Measurements from ENCODE around the gene JHY.

JHY gene

GRCh38 chr11:122923302-122923701, 40.7 kb downstream of the JHY start:
- FAIRE-seq = no peak
- no peak for DNase-seq (ENCODE audit: insufficient read length, low spot score)
- TF ChIP-seq POU2F2 (IDR thresholded peaks at IDR 0.05; ENCODE audit: low read depth, low read length) = no peak
- TF ChIP-seq SPI1 (IDR thresholded peaks at IDR 0.05; ENCODE audit: low read depth, low read length) = no peak

- no peak for FAIRE-seq
These were observed 49.0 kb downstream of the JHY start for GRCh38 chr11:122931510-122931909.

GRCh38 chr11:122933416-122933815, 50.9 kb downstream of the JHY start:
- no peak for DNase-seq (ENCODE audit: insufficient read length, low spot score)
- TF ChIP-seq POLR2A (IDR thresholded peaks at IDR 0.05; ENCODE audit: low read depth, low read length) = no peak
- no peak for TF ChIP-seq SPI1 (IDR thresholded peaks at IDR 0.05; ENCODE audit: low read depth, low read length)
- no peak for TF ChIP-seq TAF1 (IDR thresholded peaks at IDR 0.05; ENCODE audit: low read depth, low read length)
- TF ChIP-seq POLR2AphosphoS5 (IDR thresholded peaks at IDR 0.05; ENCODE audit: low read depth, low read length) = no peak
- no peak for TF ChIP-seq PAX5 (IDR thresholded peaks at IDR 0.05; ENCODE audit: insufficient read depth, low read length, severe bottlenecking)
- no peak for TF ChIP-seq POU2F2 (IDR thresholded peaks at IDR 0.05; ENCODE audit: low read depth, low read length)
- no peak for FAIRE-seq

More at GRCh38 chr11:122931510-122931909, 49.0 kb downstream of the JHY start:
- no peak for DNase-seq (ENCODE audit: insufficient read length, low spot score)
- TF ChIP-seq PAX5 (IDR thresholded peaks at IDR 0.05; ENCODE audit: insufficient read depth, low read length, severe bottlenecking) = no peak
- TF ChIP-seq POLR2AphosphoS5 (IDR thresholded peaks at IDR 0.05; ENCODE audit: low read depth, low read length) = no peak
- no peak for TF ChIP-seq TAF1 (IDR thresholded peaks at IDR 0.05; ENCODE audit: low read depth, low read length)
- no peak for TF ChIP-seq POLR2A (IDR thresholded peaks at IDR 0.05; ENCODE audit: low read depth, low read length)
- no peak for TF ChIP-seq SPI1 (IDR thresholded peaks at IDR 0.05; ENCODE audit: low read depth, low read length)
- TF ChIP-seq POU2F2 (IDR thresholded peaks at IDR 0.05; ENCODE audit: low read depth, low read length) = no peak

GRCh38 chr11:122937983-122938382, 55.4 kb downstream of the JHY start:
- no peak for FAIRE-seq
- no peak for DNase-seq (ENCODE audit: insufficient read length, low spot score)
- TF ChIP-seq POLR2AphosphoS5 (IDR thresholded peaks at IDR 0.05; ENCODE audit: low read depth, low read length) (no peak), POLR2A (IDR thresholded peaks at IDR 0.05; ENCODE audit: low read depth, low read length) (no peak), PAX5 (IDR thresholded peaks at IDR 0.05; ENCODE audit: insufficient read depth, low read length, severe bottlenecking) (no peak), SPI1 (IDR thresholded peaks at IDR 0.05; ENCODE audit: low read depth, low read length) (no peak), TAF1 (IDR thresholded peaks at IDR 0.05; ENCODE audit: low read depth, low read length) (no peak), POU2F2 (IDR thresholded peaks at IDR 0.05; ENCODE audit: low read depth, low read length) (no peak)

- TF ChIP-seq PAX5 (IDR thresholded peaks at IDR 0.05; ENCODE audit: insufficient read depth, low read length, severe bottlenecking) (no peak), SPI1 (IDR thresholded peaks at IDR 0.05; ENCODE audit: low read depth, low read length) (no peak), POLR2AphosphoS5 (IDR thresholded peaks at IDR 0.05; ENCODE audit: low read depth, low read length) (no peak), POU2F2 (IDR thresholded peaks at IDR 0.05; ENCODE audit: low read depth, low read length) (no peak)
- FAIRE-seq (no peak), DNase-seq (ENCODE audit: insufficient read length, low spot score) (no peak)
These were observed 56.0 kb downstream of the JHY start for GRCh38 chr11:122938557-122938956.

GRCh38 chr11:122951211-122951610, 68.7 kb downstream of the JHY start:
- DNase-seq (ENCODE audit: insufficient read length, low spot score) (no peak), FAIRE-seq (no peak)
- TF ChIP-seq TAF1 (IDR thresholded peaks at IDR 0.05; ENCODE audit: low read depth, low read length) (no peak), POLR2A (IDR thresholded peaks at IDR 0.05; ENCODE audit: low read depth, low read length) (no peak), PAX5 (IDR thresholded peaks at IDR 0.05; ENCODE audit: insufficient read depth, low read length, severe bottlenecking) (no peak), SPI1 (IDR thresholded peaks at IDR 0.05; ENCODE audit: low read depth, low read length) (no peak), POU2F2 (IDR thresholded peaks at IDR 0.05; ENCODE audit: low read depth, low read length) (no peak), POLR2AphosphoS5 (IDR thresholded peaks at IDR 0.05; ENCODE audit: low read depth, low read length) (no peak)

- TF ChIP-seq TAF1 (IDR thresholded peaks at IDR 0.05; ENCODE audit: low read depth, low read length) (no peak), SPI1 (IDR thresholded peaks at IDR 0.05; ENCODE audit: low read depth, low read length) (no peak), POLR2AphosphoS5 (IDR thresholded peaks at IDR 0.05; ENCODE audit: low read depth, low read length) (no peak), POLR2A (IDR thresholded peaks at IDR 0.05; ENCODE audit: low read depth, low read length) (no peak), PAX5 (IDR thresholded peaks at IDR 0.05; ENCODE audit: insufficient read depth, low read length, severe bottlenecking) (no peak), POU2F2 (IDR thresholded peaks at IDR 0.05; ENCODE audit: low read depth, low read length) (no peak)
- DNase-seq (ENCODE audit: insufficient read length, low spot score) = no peak
- no peak for FAIRE-seq
These were observed 71.9 kb downstream of the JHY start for GRCh38 chr11:122954455-122954854.

GRCh38 chr11:122963961-122964360, 81.4 kb downstream of the JHY start:
- FAIRE-seq (no peak), DNase-seq (ENCODE audit: insufficient read length, low spot score) (no peak)
- no peak for TF ChIP-seq TAF1 (IDR thresholded peaks at IDR 0.05; ENCODE audit: low read depth, low read length)

GRCh38 chr11:122976061-122976733, 93.6 kb downstream of the JHY start:
- DNase-seq (ENCODE audit: insufficient read length, low spot score) (no peak), FAIRE-seq (no peak)
- TF ChIP-seq PAX5 (IDR thresholded peaks at IDR 0.05; ENCODE audit: insufficient read depth, low read length, severe bottlenecking) = no peak
- TF ChIP-seq POLR2AphosphoS5 (IDR thresholded peaks at IDR 0.05; ENCODE audit: low read depth, low read length) = no peak
- no peak for TF ChIP-seq POU2F2 (IDR thresholded peaks at IDR 0.05; ENCODE audit: low read depth, low read length)
- no peak for TF ChIP-seq SPI1 (IDR thresholded peaks at IDR 0.05; ENCODE audit: low read depth, low read length)
- no peak for TF ChIP-seq POLR2A (IDR thresholded peaks at IDR 0.05; ENCODE audit: low read depth, low read length)
- TF ChIP-seq TAF1 (IDR thresholded peaks at IDR 0.05; ENCODE audit: low read depth, low read length) = no peak

GRCh38 chr11:122976734-122977469, 94.3 kb downstream of the JHY start:
- DNase-seq (ENCODE audit: insufficient read length, low spot score) (no peak), FAIRE-seq (no peak)
- TF ChIP-seq POLR2A (IDR thresholded peaks at IDR 0.05; ENCODE audit: low read depth, low read length) (no peak), SPI1 (IDR thresholded peaks at IDR 0.05; ENCODE audit: low read depth, low read length) (no peak), TAF1 (IDR thresholded peaks at IDR 0.05; ENCODE audit: low read depth, low read length) (no peak), POU2F2 (IDR thresholded peaks at IDR 0.05; ENCODE audit: low read depth, low read length) (no peak), PAX5 (IDR thresholded peaks at IDR 0.05; ENCODE audit: insufficient read depth, low read length, severe bottlenecking) (no peak), POLR2AphosphoS5 (IDR thresholded peaks at IDR 0.05; ENCODE audit: low read depth, low read length) (no peak)

All from GM12891 (cell line).